H9 (cell line): ENCODE data around the gene PRR20G. TPM values are rescaled to one million over a fixed set of nuclear protein-coding genes. Genes with fewer than 3 reads are reported as not detected.

ENCODE experiments used
- DNase-seq: peaks from one replicate; pipeline ENCODE4 v3.0.0-alpha.2; 2017
- H2AFZ ChIP-seq: one replicate; pipeline ENCODE4 v1.6.1; 2013; ENCODE audit warnings: mild to moderate bottlenecking, low read length, control low read depth, moderate library complexity
- H2AK5ac ChIP-seq: 2 replicates; pipeline ENCODE4 v1.6.1; 2013; ENCODE audit warnings: low read length, control low read depth, mixed read lengths; ENCODE audit not compliant: insufficient read length
- H2BK120ac ChIP-seq: one replicate; pipeline ENCODE4 v1.6.1; 2013; ENCODE audit warnings: low read depth, mild to moderate bottlenecking, low read length, control low read depth, inconsistent platforms; ENCODE audit not compliant: poor library complexity, severe bottlenecking
- H2BK12ac ChIP-seq: 2 replicates; pipeline ENCODE4 v1.6.1; 2013; ENCODE audit warnings: low read length, control low read depth, mixed read lengths, low read depth; ENCODE audit not compliant: insufficient read length
- H2BK15ac ChIP-seq: 2 replicates; pipeline ENCODE4 v1.6.1; 2013; ENCODE audit warnings: low read depth, low read length, control low read depth
- H2BK20ac ChIP-seq: one replicate; pipeline ENCODE4 v1.6.1; 2013; ENCODE audit warnings: low read depth, mild to moderate bottlenecking, low read length, control low read depth, inconsistent platforms; ENCODE audit not compliant: poor library complexity, severe bottlenecking
- H2BK5ac ChIP-seq: 2 replicates; pipeline ENCODE4 v1.6.1; 2013; ENCODE audit warnings: low read length, control low read depth, mixed read lengths; ENCODE audit not compliant: insufficient read length
- H3K14ac ChIP-seq: 2 replicates; pipeline ENCODE4 v1.6.1; 2013; ENCODE audit warnings: low read length, control low read depth; ENCODE audit not compliant: insufficient read depth
- H3K18ac ChIP-seq: 2 replicates; pipeline ENCODE4 v1.6.1; 2013; ENCODE audit warnings: low read depth, mild to moderate bottlenecking, mixed read lengths, low read length, control low read depth; ENCODE audit not compliant: insufficient read length
- H3K23ac ChIP-seq: 2 replicates; pipeline ENCODE4 v1.6.1; 2013; ENCODE audit warnings: low read length, control low read depth, mixed read lengths, low read depth; ENCODE audit not compliant: insufficient read length
- H3K23me2 ChIP-seq: 2 replicates; pipeline ENCODE4 v1.6.1; 2013; ENCODE audit warnings: low read depth, mild to moderate bottlenecking, mixed read lengths, low read length, control low read depth; ENCODE audit not compliant: insufficient read length, poor library complexity, severe bottlenecking
- H3K27ac ChIP-seq: 2 replicates; pipeline ENCODE4 v1.5.1; 2013; ENCODE audit warnings: low read length, control low read depth, mixed read lengths, low read depth; ENCODE audit not compliant: insufficient read length
- H3K27me3 ChIP-seq: 2 replicates; pipeline ENCODE4 v1.6.1; 2013; ENCODE audit warnings: low read length, control low read depth, inconsistent platforms; ENCODE audit not compliant: insufficient read depth
- H3K4ac ChIP-seq: 2 replicates; pipeline ENCODE4 v1.6.1; 2013; ENCODE audit warnings: low read depth, mild to moderate bottlenecking, control low read depth, inconsistent platforms, low read length, moderate library complexity
- H3K4me1 ChIP-seq: 2 replicates; pipeline ENCODE4 v1.6.1; 2013; ENCODE audit warnings: low read length, control low read depth, inconsistent platforms; ENCODE audit not compliant: insufficient read depth
- H3K4me2 ChIP-seq: 2 replicates; pipeline ENCODE4 v1.6.1; 2013; ENCODE audit warnings: low read length, control low read depth, mixed read lengths; ENCODE audit not compliant: insufficient read length, insufficient read depth
- H3K56ac ChIP-seq: 2 replicates; pipeline ENCODE4 v1.6.1; 2013; ENCODE audit warnings: low read depth, mild to moderate bottlenecking, mixed read lengths, low read length, control low read depth; ENCODE audit not compliant: insufficient read length
- H3K79me1 ChIP-seq: 2 replicates; pipeline ENCODE4 v1.6.1; 2013; ENCODE audit warnings: low read depth, mild to moderate bottlenecking, moderate library complexity, low read length, control low read depth, inconsistent platforms; ENCODE audit not compliant: insufficient read depth, poor library complexity, severe bottlenecking
- H3K79me2 ChIP-seq: 2 replicates; pipeline ENCODE4 v1.6.1; 2013; ENCODE audit warnings: low read length, control low read depth, inconsistent platforms; ENCODE audit not compliant: insufficient read depth
- H3K9ac ChIP-seq: 2 replicates; pipeline ENCODE4 v1.6.1; 2013; ENCODE audit warnings: low read length, control low read depth, mixed read lengths; ENCODE audit not compliant: insufficient read length; ENCODE audit errors: extremely low read depth
- H3K9me3 ChIP-seq: one replicate; pipeline ENCODE4 v1.6.1; 2013; ENCODE audit warnings: low read depth, low read length, inconsistent platforms; ENCODE audit not compliant: control insufficient read depth
- H3T11ph ChIP-seq: one replicate; pipeline ENCODE4 v1.6.1; 2013; ENCODE audit warnings: mild to moderate bottlenecking, low read length, control low read depth, inconsistent platforms
- H4K20me1 ChIP-seq: one replicate; pipeline ENCODE4 v1.6.1; 2013; ENCODE audit not compliant: control insufficient read depth, insufficient read length, insufficient read depth
- H4K5ac ChIP-seq: 2 replicates; pipeline ENCODE4 v1.6.1; 2013; ENCODE audit warnings: low read depth, mild to moderate bottlenecking, mixed read lengths, low read length, control low read depth; ENCODE audit not compliant: insufficient read length
- H4K8ac ChIP-seq: replicated peaks from 2 replicates; pipeline ENCODE4 v1.6.1; 2013; ENCODE audit warnings: low read length, control low read depth, mixed read lengths, low read depth; ENCODE audit not compliant: insufficient read length
- H4K91ac ChIP-seq: 2 replicates; pipeline ENCODE4 v1.6.1; 2013; ENCODE audit warnings: low read depth, mild to moderate bottlenecking, moderate library complexity, mixed read lengths, low read length, control low read depth; ENCODE audit not compliant: insufficient read length
- H3K27ac Mint-ChIP-seq, 3 experiments: 2 replicates in 2 of 3; 3 replicates in 1 of 3; pipeline ENCODE4 v1.8.0; 2020 to 2021; ENCODE audit warnings: mixed read lengths in 3 of 3, mild to moderate bottlenecking in 1 of 3, moderate library complexity in 1 of 3
- H3K27me3 Mint-ChIP-seq: 2 replicates; pipeline ENCODE4 v1.8.0; 2021; ENCODE audit warnings: low read depth, mild to moderate bottlenecking, moderate library complexity, mixed read lengths
- H3K36me3 Mint-ChIP-seq, 3 experiments: 2 replicates in 2 of 3; 3 replicates in 1 of 3; pipeline ENCODE4 v1.8.0; 2020 to 2021; ENCODE audit warnings: low read depth in 3 of 3, mixed read lengths in 3 of 3; ENCODE audit not compliant: insufficient read depth in 1 of 3
- H3K4me1 Mint-ChIP-seq, 2 experiments: 2 replicates each; pipeline ENCODE4 v1.8.0; 2020; ENCODE audit warnings: mixed read lengths in 2 of 2
- H3K4me3 Mint-ChIP-seq, 2 experiments: 2 replicates in 1 of 2; 3 replicates in 1 of 2; pipeline ENCODE4 v1.8.0; 2020 to 2021; ENCODE audit warnings: mild to moderate bottlenecking in 2 of 2, mixed read lengths in 2 of 2, moderate library complexity in 1 of 2
- H3K9me3 Mint-ChIP-seq, 2 experiments: 2 replicates in 1 of 2; 3 replicates in 1 of 2; pipeline ENCODE4 v1.8.0; 2020; ENCODE audit warnings: mild to moderate bottlenecking in 2 of 2, mixed read lengths in 2 of 2, moderate library complexity in 1 of 2
- WGBS: extraction: QIAGEN DNeasy Blood & Tissue Kit; methylation state at CpG from one replicate; pipeline ENCODE4 v1.1.7; 2013; ENCODE audit warnings: missing lambda C conversion rate, low lambda C conversion rate, mixed read lengths; ENCODE audit not compliant: insufficient read length; ENCODE audit errors: extremely low coverage; 5-methylcytosine and 5-hydroxymethylcytosine counted together
- total RNA-seq: library from RNA; stranded (reverse); gene quantifications from 2 replicates; pipeline ENCODE4 v1.2.1, GENCODE V29; 2021
- TF ChIP-seq, protein P1 (sequence below): fragments of 200-600 bp; sonication (generic); conservative IDR thresholded peaks from 3 replicates; pipeline ENCODE4 v1.8.0; 2021; ENCODE audit warnings: antibody characterized with exemption, mild to moderate bottlenecking

The PRR20G gene
- total RNA-seq, 1 experiment from 2014 or later, result 0.35 TPM

DNA sequence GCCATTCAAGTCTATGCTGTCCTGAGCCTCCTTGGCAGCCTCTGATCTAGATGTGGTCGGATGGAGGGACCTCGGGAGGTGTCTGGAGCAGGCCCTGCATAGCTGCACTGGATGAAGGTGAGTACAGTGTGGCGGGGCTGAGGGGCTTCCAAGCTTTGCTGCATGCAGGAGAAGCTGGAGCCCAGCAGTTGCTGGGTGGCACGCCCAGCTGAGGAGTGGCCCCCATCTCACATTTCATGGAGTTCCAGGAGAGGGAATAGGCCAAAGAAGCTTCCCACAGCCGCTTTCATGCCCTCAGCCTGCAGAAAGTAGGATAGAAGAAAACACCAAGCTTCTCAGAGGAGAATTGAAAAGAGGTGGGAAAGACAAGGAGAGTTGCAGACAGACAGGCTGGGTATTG, 48.3 kb upstream of the PRR20G start:
- WGBS, result no CpG with 5 or more reads among the region's 5 CpGs
- peaks cover 51% of the 10 kb centered on the region for H3K27me3 Mint-ChIP-seq

More for the DNA sequence above, 48.3 kb upstream of the PRR20G start:
- no peaks in the 10 kb centered on the region for H3K23me2 ChIP-seq
- TF ChIP-seq, protein P1, sequence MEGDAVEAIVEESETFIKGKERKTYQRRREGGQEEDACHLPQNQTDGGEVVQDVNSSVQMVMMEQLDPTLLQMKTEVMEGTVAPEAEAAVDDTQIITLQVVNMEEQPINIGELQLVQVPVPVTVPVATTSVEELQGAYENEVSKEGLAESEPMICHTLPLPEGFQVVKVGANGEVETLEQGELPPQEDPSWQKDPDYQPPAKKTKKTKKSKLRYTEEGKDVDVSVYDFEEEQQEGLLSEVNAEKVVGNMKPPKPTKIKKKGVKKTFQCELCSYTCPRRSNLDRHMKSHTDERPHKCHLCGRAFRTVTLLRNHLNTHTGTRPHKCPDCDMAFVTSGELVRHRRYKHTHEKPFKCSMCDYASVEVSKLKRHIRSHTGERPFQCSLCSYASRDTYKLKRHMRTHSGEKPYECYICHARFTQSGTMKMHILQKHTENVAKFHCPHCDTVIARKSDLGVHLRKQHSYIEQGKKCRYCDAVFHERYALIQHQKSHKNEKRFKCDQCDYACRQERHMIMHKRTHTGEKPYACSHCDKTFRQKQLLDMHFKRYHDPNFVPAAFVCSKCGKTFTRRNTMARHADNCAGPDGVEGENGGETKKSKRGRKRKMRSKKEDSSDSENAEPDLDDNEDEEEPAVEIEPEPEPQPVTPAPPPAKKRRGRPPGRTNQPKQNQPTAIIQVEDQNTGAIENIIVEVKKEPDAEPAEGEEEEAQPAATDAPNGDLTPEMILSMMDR, result no peak
- peaks cover 16 to 26% of the 10 kb centered on the region in 2 experiments for H3K9me3 Mint-ChIP-seq
- no peaks in the 10 kb centered on the region for H3K79me1 ChIP-seq
- no peak overlapping the region for H2BK12ac ChIP-seq
- no peak overlapping the region for H3T11ph ChIP-seq
- H3K56ac ChIP-seq, result no peak overlapping the region
- no peak overlapping the region for H3K4me2 ChIP-seq
- H3K23ac ChIP-seq, result no peak overlapping the region
- no peaks in the 10 kb centered on the region for H3K9me3 ChIP-seq
- H3K4ac ChIP-seq, result no peak overlapping the region
- H3K79me2 ChIP-seq, result no peaks in the 10 kb centered on the region
- no peak overlapping the region for H2AFZ ChIP-seq
- DNase-seq, result no peak
- H4K8ac ChIP-seq, result no peak overlapping the region
- no peak overlapping the region for H4K91ac ChIP-seq
- no peak overlapping the region for H3K14ac ChIP-seq
- no peak overlapping the region for H3K27ac Mint-ChIP-seq
- no peak overlapping the region for H3K4me3 Mint-ChIP-seq
- H3K4me1 Mint-ChIP-seq, result no peaks in the 10 kb centered on the region
- no peak overlapping the region for H2BK20ac ChIP-seq
- H3K27ac ChIP-seq, result no peak overlapping the region
- H2BK15ac ChIP-seq, result no peak overlapping the region
- no peak overlapping the region for H3K9ac ChIP-seq
- H3K18ac ChIP-seq, result no peak overlapping the region
- no peaks in the 10 kb centered on the region for H3K4me1 ChIP-seq
- no peak overlapping the region for H2AK5ac ChIP-seq
- peaks cover 0 to 3% (median 0%) of the 10 kb centered on the region in 3 experiments; a peak in 1 of 7 replicates for H3K36me3 Mint-ChIP-seq
- H2BK5ac ChIP-seq, result no peak overlapping the region
- H3K27me3 ChIP-seq, result no peaks in the 10 kb centered on the region
- no peak overlapping the region for H2BK120ac ChIP-seq
- no peaks in the 10 kb centered on the region for H4K20me1 ChIP-seq
- H4K5ac ChIP-seq, result no peak overlapping the region
